Measurements from ENCODE around the gene DAAM1.

GRCh38 chr14:59419303-59419702 lies 230.8 kb downstream of the DAAM1 start:
- TF ChIP-seq CTCF (conservative IDR thresholded peaks at IDR 0.05 in 1 of 2, IDR thresholded peaks at IDR 0.05 in 1 of 2; ENCODE audit: extremely low read depth in 1 of 2, insufficient read depth in 1 of 2, low read depth in 1 of 2, low read length in 2 of 2) (no peak), EZH2 (IDR thresholded peaks at IDR 0.05; ENCODE audit: borderline replicate concordance, low read length) (no peak)
